ENCODE results near the gene DGKI. TPM values are rescaled to one million over a fixed set of nuclear protein-coding genes. Genes with fewer than 3 reads are reported as not detected.

Gene DGKI
- total and polyA plus RNA-seq, 2 of the 13 experiments (the other 11 are each of a cell fraction or from before 2014, with no cell fraction given), result 0.09 to 0.17 TPM

GRCh38 chr7:137636376-137636775 lies 210.4 kb downstream of the DGKI start (continued):
- TF ChIP-seq ZNF12 (CRISPR knock-in tag; IDR thresholded peaks at IDR 0.05) (no peak), SRF (IDR thresholded peaks at IDR 0.05; ENCODE audit: low read depth, low read length) (no peak), TCF7L2 (IDR thresholded peaks at IDR 0.05; ENCODE audit: low read depth, low read length) (no peak), HINFP (CRISPR knock-in tag; IDR thresholded peaks at IDR 0.05; ENCODE audit: low read depth) (no peak), CREB1 (IDR thresholded peaks at IDR 0.05) (no peak), CREB1 (CRISPR knock-in tag; IDR thresholded peaks at IDR 0.05) (no peak), SP2 (CRISPR knock-in tag; IDR thresholded peaks at IDR 0.05) (no peak), SALL2 (CRISPR knock-in tag; IDR thresholded peaks at IDR 0.05) (no peak)

DNA sequence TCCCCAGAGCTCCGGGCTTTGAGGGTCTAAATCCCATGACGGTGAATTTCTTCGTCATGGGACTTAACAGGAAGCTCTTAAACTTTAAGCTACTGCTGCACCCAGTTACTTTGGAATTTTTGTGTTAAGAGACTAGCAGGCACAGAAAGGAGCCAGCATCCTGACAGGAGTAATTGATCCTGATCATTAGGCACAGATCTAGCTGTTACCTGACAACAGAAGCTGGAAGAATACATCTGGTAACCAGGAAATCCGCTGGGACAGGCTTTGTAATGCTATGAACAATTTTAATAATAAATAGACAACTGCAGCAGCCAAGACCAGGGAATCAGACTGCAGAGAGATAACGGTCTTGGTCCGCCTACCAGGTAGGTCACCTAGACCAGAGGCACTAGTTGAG lies 210.9 kb downstream of the DGKI start:
- in situ Hi-C loops (cut with HindIII; ENCODE audit: extremely low pct_ligation_motif_present, low pct_unique_long_range_greater_than_20kb), result no loop called here
- DNase-seq (ENCODE audit: low spot score), result no peak
- no peak overlapping the region for H3K4me2 ChIP-seq (ENCODE audit: low read depth, low read length)
- ChIA-PET CTCF (ENCODE audit: low intra/inter-chr PET ratio, low total read pairs) (no interaction called here), POLR2A (no interaction called here)
- no TSS peak for BruUV-seq (replicated peaks)
- TF ChIP-seq ZSCAN30 (CRISPR knock-in tag; IDR thresholded peaks at IDR 0.05), result no peak
- FAIRE-seq, result no peak
- no peaks in the 10 kb centered on the region for H3K9me3 ChIP-seq (ENCODE audit: low read length)
- H3K4me1 ChIP-seq (ENCODE audit: insufficient read depth, low read length), result no peaks in the 10 kb centered on the region
- ATAC-seq, result no peak
- WGBS (ENCODE audit: low lambda C conversion rate), result 11% methylated on average over 6 of the region's 6 CpGs
- H3K79me2 ChIP-seq (ENCODE audit: insufficient read depth, low read length), result no peaks in the 10 kb centered on the region
- no peak overlapping the region for H3K9ac ChIP-seq (ENCODE audit: insufficient read depth, low read depth, low read length)
- intact Hi-C loops (cut with micrococcal nuclease; ENCODE audit: unreplicated experiment), result no loop called here
- H4K20me1 ChIP-seq (ENCODE audit: insufficient read depth, low read length), result no peaks in the 10 kb centered on the region
- H3K27ac ChIP-seq (ENCODE audit: extremely low read length, insufficient read depth, low read length), result no peak overlapping the region
- no peak overlapping the region for H3K4me3 ChIP-seq (replicated peaks in 1 of 3; ENCODE audit: insufficient read depth in 1 of 3, low read depth in 2 of 3, low read length in 3 of 3)
- H3K36me3 ChIP-seq (replicated peaks in 1 of 2; ENCODE audit: control insufficient read depth in 1 of 2, insufficient read depth in 2 of 2, low read length in 2 of 2), result no peaks in the 10 kb centered on the region
- 0 out of 5 replicates have a peak, but pooled peaks cover 0 to 4% of the 10 kb centered on the region in 2 experiments for H3K27me3 ChIP-seq (ENCODE audit: control insufficient read depth in 1 of 2, insufficient read depth in 2 of 2, low read length in 2 of 2)
- H2AFZ ChIP-seq (ENCODE audit: low read length), result no peak overlapping the region
